ENCODE results near the gene UBE2E1. TPM values are rescaled to one million over a fixed set of nuclear protein-coding genes. Genes with fewer than 3 reads are reported as not detected.

UBE2E1 gene
- total and polyA plus RNA-seq, 2 donors (not counting 1 experiment from before 2014, with no cell fraction given), result 129 to 174 TPM

DNA sequence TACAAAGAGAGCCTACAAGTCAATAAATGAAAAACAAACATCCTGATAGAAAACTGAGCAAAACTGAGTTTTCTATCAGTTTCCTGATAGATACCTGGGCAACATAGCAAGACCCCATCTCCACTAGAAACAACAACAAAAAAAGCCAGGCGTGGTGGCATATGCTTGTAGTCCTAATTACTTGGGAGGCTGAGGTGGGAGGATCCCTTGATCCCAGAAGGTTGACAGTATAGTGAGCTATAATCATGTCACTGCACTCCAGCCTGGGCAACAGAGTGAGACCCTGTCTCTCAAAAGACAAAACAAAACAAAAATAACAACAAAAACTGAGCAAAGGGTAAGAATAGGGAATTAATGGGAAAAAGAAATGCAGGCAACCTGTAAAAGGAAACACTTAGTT lies 23.9 kb upstream of the UBE2E1 start:
- H3K79me2 ChIP-seq (ENCODE audit: control insufficient read depth, insufficient read depth, low read length), result no peaks in the 10 kb centered on the region
- H4K20me1 ChIP-seq (ENCODE audit: control insufficient read depth, extremely low read depth, insufficient read depth, low read length), result no peaks in the 10 kb centered on the region
- no peaks in the 10 kb centered on the region for H3K9me3 ChIP-seq (ENCODE audit: control insufficient read depth, insufficient read depth, low read depth, low read length)
- peaks cover 6% of the 10 kb centered on the region for H3K4me1 ChIP-seq (ENCODE audit: control insufficient read depth, extremely low read depth, insufficient read depth, low read length)
- no peak overlapping the region for H3K27ac ChIP-seq (ENCODE audit: insufficient read depth, low read length)
- no peak overlapping the region for H2AFZ ChIP-seq (ENCODE audit: low read length)
- no peaks in the 10 kb centered on the region for H3K36me3 ChIP-seq (ENCODE audit: control insufficient read depth, insufficient read depth, low read length)
- H3K27me3 ChIP-seq (ENCODE audit: control insufficient read depth, insufficient read depth, low read length), result no peaks in the 10 kb centered on the region
- no peak for DNase-seq (ENCODE audit: low read depth in 2 of 2)
- H3K4me2 ChIP-seq (ENCODE audit: extremely low read depth, insufficient read depth, low read length), result no peak overlapping the region
- H3K9ac ChIP-seq (ENCODE audit: insufficient read depth, low read length), result no peak overlapping the region
- TF ChIP-seq, protein P1, sequence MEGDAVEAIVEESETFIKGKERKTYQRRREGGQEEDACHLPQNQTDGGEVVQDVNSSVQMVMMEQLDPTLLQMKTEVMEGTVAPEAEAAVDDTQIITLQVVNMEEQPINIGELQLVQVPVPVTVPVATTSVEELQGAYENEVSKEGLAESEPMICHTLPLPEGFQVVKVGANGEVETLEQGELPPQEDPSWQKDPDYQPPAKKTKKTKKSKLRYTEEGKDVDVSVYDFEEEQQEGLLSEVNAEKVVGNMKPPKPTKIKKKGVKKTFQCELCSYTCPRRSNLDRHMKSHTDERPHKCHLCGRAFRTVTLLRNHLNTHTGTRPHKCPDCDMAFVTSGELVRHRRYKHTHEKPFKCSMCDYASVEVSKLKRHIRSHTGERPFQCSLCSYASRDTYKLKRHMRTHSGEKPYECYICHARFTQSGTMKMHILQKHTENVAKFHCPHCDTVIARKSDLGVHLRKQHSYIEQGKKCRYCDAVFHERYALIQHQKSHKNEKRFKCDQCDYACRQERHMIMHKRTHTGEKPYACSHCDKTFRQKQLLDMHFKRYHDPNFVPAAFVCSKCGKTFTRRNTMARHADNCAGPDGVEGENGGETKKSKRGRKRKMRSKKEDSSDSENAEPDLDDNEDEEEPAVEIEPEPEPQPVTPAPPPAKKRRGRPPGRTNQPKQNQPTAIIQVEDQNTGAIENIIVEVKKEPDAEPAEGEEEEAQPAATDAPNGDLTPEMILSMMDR (conservative IDR thresholded peaks at IDR 0.05 in 1 of 2, IDR thresholded peaks at IDR 0.05 in 1 of 2; ENCODE audit: low read depth in 1 of 2, low read length in 2 of 2), result no peak
- no peak for TF ChIP-seq EZH2 (IDR thresholded peaks at IDR 0.05; ENCODE audit: low read length, missing control alignments)
- no peak overlapping the region for H3K4me3 ChIP-seq (replicated peaks in 1 of 4; ENCODE audit: control extremely low read depth in 1 of 4, insufficient read depth in 1 of 4, low read depth in 3 of 4, low read length in 4 of 4)

GRCh38 chr3:23785097-23785645 lies 20.6 kb upstream of the UBE2E1 start:
- Histone ChIP-seq H3K79me2 (ENCODE audit: control insufficient read depth, insufficient read depth, low read length) (no peaks in the 10 kb centered on the region), H3K4me2 (ENCODE audit: extremely low read depth, insufficient read depth, low read length) (no peak overlapping the region), H3K27me3 (ENCODE audit: control insufficient read depth, insufficient read depth, low read length) (no peaks in the 10 kb centered on the region), H3K4me1 (ENCODE audit: control insufficient read depth, extremely low read depth, insufficient read depth, low read length) (no peaks in the 10 kb centered on the region), H2AFZ (ENCODE audit: low read length) (no peak overlapping the region), H3K27ac (ENCODE audit: insufficient read depth, low read length) (no peak overlapping the region), H3K9me3 (ENCODE audit: control insufficient read depth, insufficient read depth, low read depth, low read length) (no peaks in the 10 kb centered on the region), H3K36me3 (ENCODE audit: control insufficient read depth, insufficient read depth, low read length) (no peaks in the 10 kb centered on the region), H4K20me1 (ENCODE audit: control insufficient read depth, extremely low read depth, insufficient read depth, low read length) (no peaks in the 10 kb centered on the region), H3K9ac (ENCODE audit: insufficient read depth, low read length) (no peak overlapping the region), H3K4me3 (replicated peaks in 1 of 4; ENCODE audit: control extremely low read depth in 1 of 4, insufficient read depth in 1 of 4, low read depth in 3 of 4, low read length in 4 of 4) (no peak overlapping the region)
- peak in 1 of 2 donors; percentile 74 for DNase-seq (ENCODE audit: low read depth in 2 of 2)
- TF ChIP-seq EZH2 (IDR thresholded peaks at IDR 0.05; ENCODE audit: low read length, missing control alignments), result no peak
- TF ChIP-seq, protein P1 (conservative IDR thresholded peaks at IDR 0.05 in 1 of 2, IDR thresholded peaks at IDR 0.05 in 1 of 2; ENCODE audit: low read depth in 1 of 2, low read length in 2 of 2), result no peak

- no peak overlapping the region for H3K27ac ChIP-seq (ENCODE audit: insufficient read depth, low read length)
- no peak overlapping the region for H3K4me2 ChIP-seq (ENCODE audit: extremely low read depth, insufficient read depth, low read length)
- H3K36me3 ChIP-seq (ENCODE audit: control insufficient read depth, insufficient read depth, low read length), result no peaks in the 10 kb centered on the region
- DNase-seq (ENCODE audit: low read depth in 2 of 2), result no peak
- H3K9ac ChIP-seq (ENCODE audit: insufficient read depth, low read length), result no peak overlapping the region
- no peaks in the 10 kb centered on the region for H3K27me3 ChIP-seq (ENCODE audit: control insufficient read depth, insufficient read depth, low read length)
- no peak overlapping the region for H2AFZ ChIP-seq (ENCODE audit: low read length)
- H3K79me2 ChIP-seq (ENCODE audit: control insufficient read depth, insufficient read depth, low read length), result no peaks in the 10 kb centered on the region
- no peak for TF ChIP-seq EZH2 (IDR thresholded peaks at IDR 0.05; ENCODE audit: low read length, missing control alignments)
- TF ChIP-seq, protein P1 (conservative IDR thresholded peaks at IDR 0.05 in 1 of 2, IDR thresholded peaks at IDR 0.05 in 1 of 2; ENCODE audit: low read depth in 1 of 2, low read length in 2 of 2), result no peak
- H3K4me1 ChIP-seq (ENCODE audit: control insufficient read depth, extremely low read depth, insufficient read depth, low read length), result no peaks in the 10 kb centered on the region
- no peak overlapping the region for H3K4me3 ChIP-seq (replicated peaks in 1 of 4; ENCODE audit: control extremely low read depth in 1 of 4, insufficient read depth in 1 of 4, low read depth in 3 of 4, low read length in 4 of 4)
- H4K20me1 ChIP-seq (ENCODE audit: control insufficient read depth, extremely low read depth, insufficient read depth, low read length), result no peaks in the 10 kb centered on the region
- H3K9me3 ChIP-seq (ENCODE audit: control insufficient read depth, insufficient read depth, low read depth, low read length), result no peaks in the 10 kb centered on the region
Measured at GRCh38 chr3:23785882-23786281, 19.9 kb upstream of the UBE2E1 start.

Data from fibroblast of lung (primary cell).